Stimulated activated CD4-positive, alpha-beta T cell treated with anti-CD3 and anti-CD28 coated beads, Interleukin-1b, Interleukin-23, amount 100 ng/mL, for 48 hours (primary cell): Measurements from ENCODE around the gene TRIM25.

Experiments
- DNase-seq: peaks from one replicate; pipeline ENCODE4 v3.0.0-alpha.2; 2020

The TRIM25 gene

GRCh38 chr17:56926270-56926669 is 12.4 kb upstream of the TRIM25 start:
- DNase-seq = no peak

- DNase-seq = no peak
These were observed 11.2 kb upstream of the TRIM25 start for GRCh38 chr17:56925088-56925487.

- no peak for DNase-seq
These were observed 5.9 kb upstream of the TRIM25 start for GRCh38 chr17:56919717-56920116.

- DNase-seq = no peak
These were observed 5.1 kb upstream of the TRIM25 start for GRCh38 chr17:56918916-56919315.

GRCh38 chr17:56917559-56918296 is 3.9 kb upstream of the TRIM25 start:
- no peak for DNase-seq

GRCh38 chr17:56914581-56915273 is 878 bp upstream of the TRIM25 start:
- no peak for DNase-seq

GRCh38 chr17:56913353-56913866 is 439 bp downstream of the TRIM25 start:
- DNase-seq = no peak

- no peak for DNase-seq
These were observed 893 bp downstream of the TRIM25 start for GRCh38 chr17:56913000-56913311.

- no peak for DNase-seq
These were observed 1.5 kb downstream of the TRIM25 start for GRCh38 chr17:56912105-56912999.

- DNase-seq = no peak
These were observed 3.2 kb downstream of the TRIM25 start for GRCh38 chr17:56910509-56911235.

- DNase-seq = no peak
These were observed 3.9 kb downstream of the TRIM25 start for GRCh38 chr17:56909742-56910508.

GRCh38 chr17:56908001-56908542 is 5.8 kb downstream of the TRIM25 start:
- peak; percentile 39 for DNase-seq

GRCh38 chr17:56903560-56903959 is 10.3 kb downstream of the TRIM25 start:
- no peak for DNase-seq

- no peak for DNase-seq
These were observed 11.5 kb downstream of the TRIM25 start for GRCh38 chr17:56902348-56902747.

- no peak for DNase-seq
These were observed 14.4 kb downstream of the TRIM25 start for GRCh38 chr17:56899403-56899802.

- no peak for DNase-seq
These were observed 15.0 kb downstream of the TRIM25 start for GRCh38 chr17:56898874-56899273.

- no peak for DNase-seq
These were observed 16.0 kb downstream of the TRIM25 start for GRCh38 chr17:56897646-56898424.

- no peak for DNase-seq
These were observed 16.9 kb downstream of the TRIM25 start for GRCh38 chr17:56896968-56897359.

- no peak for DNase-seq
These were observed 17.5 kb downstream of the TRIM25 start for GRCh38 chr17:56896217-56896967.

- no peak for DNase-seq
These were observed 18.9 kb downstream of the TRIM25 start for GRCh38 chr17:56894859-56895455.
